ENCODE data around the gene KAZN.

- no peak for TF ChIP-seq CTCF (conservative IDR thresholded peaks at IDR 0.05; ENCODE audit: low read length)
- no peak for TF ChIP-seq EZH2phosphoT487 (IDR thresholded peaks at IDR 0.05; ENCODE audit: borderline replicate concordance)
Observed at GRCh38 chr1:14903922-14904321, 305.4 kb downstream of the KAZN start.
